Testis (tissue), 2 donors: ENCODE data around the gene MAN1A2.

Source experiments
- CTCF ChIP-seq, 3 experiments: fragments of 450-650 bp in 2 of 3; fragments of 200-600 bp in 1 of 3; sonication (generic) in 1 of 3; IDR thresholded peaks; one replicate each; pipeline ENCODE4 v1.5.1; 2016 to 2019; ENCODE audit warnings: antibody characterized with exemption in 3 of 3, mild to moderate bottlenecking in 2 of 3, moderate library complexity in 1 of 3
- POLR2A ChIP-seq: fragments of 450-650 bp; IDR thresholded peaks from one replicate; pipeline ENCODE4 v1.6.1; 2017; ENCODE audit warnings: antibody characterized with exemption, mild to moderate bottlenecking, moderate library complexity

- no peak for TF ChIP-seq CTCF (IDR thresholded peaks at IDR 0.05)
- TF ChIP-seq POLR2A, result no peak
These were observed 126.7 kb downstream of the MAN1A2 start for GRCh38 chr1:117493906-117494305.
